ENCODE data around the gene CSRNP2.

CSRNP2 gene

DNA sequence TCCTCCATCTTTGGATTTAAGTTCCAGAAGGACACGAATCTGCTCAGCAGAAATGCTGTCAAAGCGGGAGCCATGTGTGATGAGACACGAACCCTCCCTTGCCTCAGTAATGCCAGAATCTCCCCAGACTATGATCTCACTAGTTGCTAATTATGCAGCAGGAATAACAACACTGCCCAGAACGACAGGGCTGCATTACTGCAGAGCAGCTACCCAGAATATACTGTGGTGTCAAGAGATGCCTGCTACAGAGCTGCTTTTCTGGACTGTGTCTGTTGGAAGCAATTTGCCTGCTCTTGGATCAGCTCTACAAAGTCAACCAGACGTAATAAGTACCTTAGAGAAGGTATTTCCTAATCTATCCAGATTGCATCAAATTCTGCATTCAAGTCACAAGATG is 5.5 kb downstream of the CSRNP2 start:
- no peak for DNase-seq (ENCODE audit: low read depth, low spot score)

GRCh38 chr12:51076236-51076930 is 7.0 kb downstream of the CSRNP2 start:
- no peak for DNase-seq (ENCODE audit: low read depth, low spot score)

GRCh38 chr12:51075390-51075789 is 8.0 kb downstream of the CSRNP2 start:
- DNase-seq (ENCODE audit: low read depth, low spot score): no peak

DNA sequence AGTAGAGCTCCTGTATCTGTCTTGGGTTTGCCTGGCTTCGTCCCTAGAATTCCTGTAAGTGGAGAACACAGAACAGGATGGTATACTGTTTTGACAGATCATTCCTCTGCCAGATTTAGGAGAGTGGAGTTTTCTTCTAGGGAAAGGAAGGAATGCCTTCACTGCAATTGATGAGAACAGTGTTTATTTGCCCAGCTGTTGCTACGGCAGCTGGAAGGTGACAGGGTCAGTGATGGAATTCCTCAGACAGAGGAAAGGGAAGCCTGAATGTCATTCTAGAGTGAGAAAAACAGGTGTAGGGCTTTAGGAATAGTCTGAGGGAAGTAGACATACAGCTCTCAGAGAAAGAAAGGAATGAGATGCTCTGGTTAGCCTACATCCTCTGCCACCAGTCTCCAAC is 11.7 kb downstream of the CSRNP2 start:
- DNase-seq (ENCODE audit: low read depth, low spot score): no peak

DNA sequence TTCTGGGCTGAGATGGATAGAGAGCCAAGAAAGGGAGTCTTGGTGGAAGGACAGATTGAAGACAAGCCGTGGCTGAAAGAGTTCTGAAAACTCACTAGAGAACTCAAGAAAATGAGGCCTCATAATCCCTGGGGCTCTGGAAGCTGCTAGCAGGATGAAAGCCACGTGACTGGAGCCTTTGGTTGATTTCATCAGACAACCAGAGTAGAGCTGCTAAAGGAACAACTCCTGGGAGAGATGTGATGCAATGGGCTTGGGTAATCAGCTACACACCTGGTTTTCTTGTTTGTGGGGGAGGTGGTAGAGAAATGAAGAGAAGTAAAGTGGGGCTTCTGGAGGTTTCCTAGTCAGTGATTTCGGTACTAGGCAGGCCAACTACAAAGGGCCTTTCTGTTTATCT is 13.4 kb downstream of the CSRNP2 start:
- DNase-seq (ENCODE audit: low read depth, low spot score): no peak

- no peak for DNase-seq (ENCODE audit: low read depth, low spot score)
Measured at GRCh38 chr12:51067771-51068170, 15.6 kb downstream of the CSRNP2 start.

- no peak for DNase-seq (ENCODE audit: low read depth, low spot score)
Measured at GRCh38 chr12:51067229-51067628, 16.2 kb downstream of the CSRNP2 start.

GRCh38 chr12:51065530-51065929 is 17.9 kb downstream of the CSRNP2 start:
- DNase-seq (ENCODE audit: low read depth, low spot score): no peak

DNA sequence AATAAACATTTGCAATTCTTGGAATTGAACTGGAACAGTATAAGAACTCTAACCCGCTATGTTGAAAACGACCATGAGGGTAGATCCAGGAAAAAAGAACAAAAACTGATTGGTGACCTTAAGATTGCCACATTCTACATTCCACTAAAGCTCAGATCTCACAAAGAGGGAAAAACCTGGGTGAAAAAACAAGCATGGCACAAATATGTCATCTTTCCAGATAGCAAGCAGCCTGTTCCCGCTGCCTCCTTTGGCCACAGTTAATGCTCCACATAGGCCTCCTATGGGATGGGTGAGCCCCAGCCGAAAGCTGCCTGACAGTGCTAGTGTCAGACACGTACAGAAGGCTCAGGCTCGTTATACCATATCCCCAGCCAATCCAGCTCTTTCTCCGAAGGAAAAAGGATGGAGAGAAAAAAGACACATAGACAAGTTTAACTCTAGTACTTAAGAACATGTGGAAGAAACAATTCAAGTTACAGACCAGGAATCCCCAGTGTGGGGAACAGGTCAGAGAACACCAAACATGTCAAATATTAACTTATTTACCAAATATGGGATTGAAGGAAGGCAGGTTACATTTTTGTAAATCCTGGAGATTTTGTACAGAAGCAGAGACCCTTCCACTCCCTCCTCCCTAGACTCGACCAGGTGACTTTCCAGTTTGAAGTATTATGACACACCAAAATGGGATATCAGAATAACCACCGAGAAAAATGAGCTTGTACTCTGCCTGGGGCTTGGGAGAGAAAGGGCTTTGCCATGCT is 20.6 kb downstream of the CSRNP2 start:
- DNase-seq (ENCODE audit: low read depth, low spot score): no peak

DNA sequence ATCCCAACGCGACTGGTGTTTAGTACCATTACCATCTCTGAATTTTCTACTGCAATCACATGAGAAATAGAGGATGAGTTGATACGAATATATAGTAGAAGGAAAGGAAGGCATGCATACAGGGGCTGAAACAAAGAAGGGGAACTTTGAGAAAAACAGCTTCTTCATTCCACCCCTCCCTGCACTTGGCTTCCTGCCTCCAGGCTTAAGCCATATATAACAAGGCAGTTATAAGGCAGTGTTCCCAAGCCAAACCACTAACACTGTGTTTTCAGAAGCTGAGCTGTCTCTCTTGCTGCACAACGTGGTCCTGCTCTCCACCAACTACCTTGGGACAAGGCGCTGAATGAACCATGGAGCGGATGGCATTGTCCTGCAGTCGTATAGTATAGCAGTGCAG is 24.3 kb downstream of the CSRNP2 start:
- DNase-seq (ENCODE audit: low read depth, low spot score): no peak

DNA sequence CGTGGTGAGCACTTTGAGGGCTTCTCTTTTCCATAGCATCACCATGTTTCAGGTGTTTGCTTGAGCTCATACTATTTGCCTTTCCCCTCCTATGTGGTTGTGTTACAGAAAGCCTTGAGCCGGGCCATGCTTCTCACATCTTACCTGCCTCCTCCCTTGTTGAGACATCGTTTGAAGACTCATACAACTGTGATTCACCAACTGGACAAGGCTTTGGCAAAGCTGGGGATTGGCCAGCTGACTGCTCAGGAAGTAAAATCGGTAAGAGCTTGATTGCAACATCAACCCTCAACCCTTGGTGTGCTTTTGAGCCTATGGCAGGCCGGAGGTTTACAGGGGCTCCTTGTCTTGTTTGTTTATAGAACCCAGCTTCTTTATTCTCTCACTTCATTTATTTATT is 27.2 kb downstream of the CSRNP2 start:
- DNase-seq (ENCODE audit: low read depth, low spot score): no peak

DNA sequence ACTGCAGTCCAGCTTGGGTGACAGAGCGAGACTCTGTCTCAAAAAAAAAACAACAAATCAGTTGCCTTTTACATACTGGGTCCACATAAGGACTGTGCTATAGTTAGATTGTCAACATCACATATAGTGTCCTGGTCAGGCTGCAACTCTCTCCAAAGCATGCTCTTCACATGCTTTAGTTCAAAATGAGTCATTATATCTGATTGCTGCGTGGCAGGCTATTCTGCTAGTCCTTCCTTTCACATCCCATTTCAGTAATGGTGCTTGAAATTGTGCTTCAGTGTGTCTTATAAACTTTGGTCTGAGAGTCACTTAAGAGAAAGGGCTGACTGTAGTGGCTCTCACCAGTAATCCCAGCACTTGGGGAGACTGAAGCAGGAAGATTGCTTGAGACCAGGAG is 28.3 kb downstream of the CSRNP2 start:
- DNase-seq (ENCODE audit: low read depth, low spot score): no peak

- no peak for DNase-seq (ENCODE audit: low read depth, low spot score)
Measured at GRCh38 chr12:51051787-51052186, 31.6 kb downstream of the CSRNP2 start.

DNA sequence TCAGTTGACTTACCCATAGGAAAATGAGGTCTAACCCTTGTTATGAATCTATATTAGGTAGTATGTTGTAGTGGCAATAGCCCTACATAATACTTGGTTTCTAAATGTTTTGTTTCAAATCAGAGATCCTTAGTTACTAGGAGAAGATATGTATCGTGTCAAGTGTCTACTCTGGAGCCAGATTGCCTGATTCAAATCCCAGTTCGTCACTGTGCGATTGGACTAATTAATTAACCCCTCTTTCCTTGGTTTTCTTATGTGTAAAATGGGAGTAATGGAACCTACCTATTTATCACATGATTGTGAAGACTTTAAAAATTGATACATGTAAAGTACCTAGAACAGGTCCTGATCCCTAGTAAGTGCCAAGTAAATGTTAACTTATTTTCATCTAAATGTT is 33.9 kb downstream of the CSRNP2 start:
- DNase-seq (ENCODE audit: low read depth, low spot score): no peak

DNA sequence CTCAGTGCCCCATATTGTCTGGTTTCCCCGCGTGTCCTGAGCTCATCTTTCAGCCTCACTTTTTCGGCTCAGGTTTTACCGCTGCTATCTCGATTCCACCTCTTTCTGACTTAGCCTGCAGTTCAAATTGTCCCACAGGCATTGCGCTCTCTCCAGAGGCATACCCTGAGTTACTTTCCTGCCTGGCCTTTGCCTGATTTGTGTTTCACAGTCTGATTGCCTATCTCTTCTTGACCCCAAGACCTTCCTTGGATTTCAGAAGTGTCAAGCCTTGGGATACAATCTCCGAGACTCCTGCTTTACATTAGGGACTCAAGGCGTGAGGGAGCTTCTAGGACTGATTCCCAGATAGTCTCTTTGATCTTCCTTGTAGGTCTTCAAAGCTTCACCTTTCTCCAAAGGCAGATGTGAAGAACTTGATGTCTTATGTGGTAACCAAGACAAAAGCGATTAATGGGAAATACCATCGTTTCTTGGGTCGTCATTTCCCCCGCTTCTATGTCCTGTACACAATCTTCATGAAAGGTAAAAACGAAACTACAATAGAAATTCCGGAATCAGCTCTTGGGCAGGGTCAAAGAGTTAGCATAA is 34.6 kb downstream of the CSRNP2 start:
- DNase-seq (ENCODE audit: low read depth, low spot score): no peak

- DNase-seq (ENCODE audit: low read depth, low spot score): peak; percentile 95
Measured at GRCh38 chr12:51047655-51048540, 35.5 kb downstream of the CSRNP2 start, which contains the start of gene LETMD1. TSS of gene LETMD1 (plus strand) at chr12:51048327. CDS start at chr12:51048357, 30 bp downstream.

DNA sequence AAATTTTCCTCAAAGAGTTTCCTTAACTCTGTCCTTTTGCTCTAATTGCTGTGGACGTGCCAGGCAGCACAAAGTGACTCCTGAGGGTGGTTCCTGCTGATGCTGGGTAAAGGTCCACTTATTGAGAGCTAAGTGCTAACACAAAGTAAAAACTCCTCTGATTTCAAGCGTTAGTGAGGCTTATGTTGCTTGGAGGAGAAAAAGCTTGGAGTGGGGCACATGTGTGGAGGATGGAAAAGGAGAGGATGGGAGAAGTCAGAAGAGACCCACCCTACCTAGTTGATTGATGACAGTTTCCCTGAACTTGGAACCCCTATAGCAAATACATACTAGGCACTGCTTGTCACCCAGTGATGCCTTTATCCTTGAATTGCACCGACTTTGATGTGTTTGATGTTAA is 47.1 kb downstream of the CSRNP2 start:
- no peak for DNase-seq (ENCODE audit: low read depth, low spot score)

- DNase-seq (ENCODE audit: low read depth, low spot score): no peak
Measured at GRCh38 chr12:51033457-51034089, 49.8 kb downstream of the CSRNP2 start.

DNA sequence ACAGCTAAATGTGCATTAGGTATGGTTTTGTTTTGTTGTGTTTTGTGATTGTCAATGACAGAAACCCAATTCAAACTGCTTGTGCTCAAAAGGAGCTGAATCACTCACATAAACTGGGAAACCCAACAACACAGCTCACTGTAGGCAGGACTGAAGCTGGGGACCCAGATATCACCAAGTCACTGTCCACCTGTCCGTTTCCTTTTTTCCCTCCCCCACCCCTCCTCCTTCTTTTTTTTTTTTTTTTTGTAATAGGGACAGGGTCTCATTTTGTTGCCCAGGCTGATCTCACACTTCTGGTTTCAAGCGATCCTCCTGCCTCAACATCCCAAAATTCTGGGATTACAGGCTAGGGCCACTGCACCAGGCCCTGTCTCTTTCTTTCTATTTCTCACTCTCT is 50.3 kb downstream of the CSRNP2 start:
- DNase-seq (ENCODE audit: low read depth, low spot score): no peak

DNA sequence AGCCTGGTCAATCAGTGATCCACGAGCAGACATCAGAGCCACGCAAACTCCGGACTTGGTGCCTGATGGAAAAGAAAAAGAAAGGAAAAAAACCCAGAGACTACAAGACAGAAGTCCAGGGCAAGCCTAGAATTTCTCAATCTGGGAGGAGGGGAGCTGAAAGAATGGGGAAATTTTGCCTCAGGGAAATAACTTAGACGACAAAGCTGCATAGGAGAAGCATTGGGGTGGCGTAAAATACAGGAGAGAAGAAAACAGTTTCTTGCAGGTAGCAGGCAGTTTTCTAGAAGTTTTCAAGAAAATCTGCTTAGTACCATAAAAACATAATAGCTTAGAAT is 54.6 kb downstream of the CSRNP2 start:
- DNase-seq (ENCODE audit: low read depth, low spot score): no peak

DNA sequence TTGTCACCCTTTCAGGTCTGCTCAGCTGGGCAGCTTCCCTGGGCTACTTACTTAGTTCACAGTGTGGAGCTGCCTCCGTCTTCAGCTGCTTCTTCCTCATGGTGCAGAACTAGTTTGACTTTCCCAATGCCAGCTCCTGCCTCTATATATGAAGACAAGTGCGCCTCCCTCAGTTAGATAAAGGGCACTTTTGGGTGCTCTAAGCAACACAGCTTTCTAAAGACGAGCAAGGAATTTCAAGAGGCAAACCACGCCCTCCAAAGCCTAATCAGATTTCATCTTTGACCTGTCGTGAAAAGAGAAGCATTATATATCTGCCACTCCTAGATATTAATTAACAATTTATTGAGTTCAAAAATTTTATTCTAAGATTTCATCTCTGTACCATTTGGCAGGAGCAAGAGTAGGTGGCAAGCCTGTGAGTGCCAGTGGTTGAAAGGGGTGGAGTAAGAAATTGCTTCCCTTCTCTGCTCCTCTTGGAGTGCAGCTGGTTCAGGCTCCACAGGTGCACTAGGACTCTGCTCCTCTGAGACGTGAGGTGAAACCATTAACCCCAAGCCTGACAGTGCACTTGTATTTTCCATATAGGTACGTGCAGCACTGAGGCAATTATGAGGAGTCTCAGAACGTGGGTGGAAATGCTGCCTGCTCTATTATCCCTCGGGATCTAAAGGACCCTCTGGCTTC is 55.1 kb downstream of the CSRNP2 start:
- peak; percentile 52 for DNase-seq (ENCODE audit: low read depth, low spot score)

Data from iPS DF 19.7 (cell line).